ENCODE data around the gene RPS19. TPM values are rescaled to one million over a fixed set of nuclear protein-coding genes. Genes with fewer than 3 reads are reported as not detected.

Gene RPS19
- polyA plus RNA-seq, 2 of the 4 experiments (the other 2 are of a cell fraction) = 3,564 to 7,778 TPM

DNA sequence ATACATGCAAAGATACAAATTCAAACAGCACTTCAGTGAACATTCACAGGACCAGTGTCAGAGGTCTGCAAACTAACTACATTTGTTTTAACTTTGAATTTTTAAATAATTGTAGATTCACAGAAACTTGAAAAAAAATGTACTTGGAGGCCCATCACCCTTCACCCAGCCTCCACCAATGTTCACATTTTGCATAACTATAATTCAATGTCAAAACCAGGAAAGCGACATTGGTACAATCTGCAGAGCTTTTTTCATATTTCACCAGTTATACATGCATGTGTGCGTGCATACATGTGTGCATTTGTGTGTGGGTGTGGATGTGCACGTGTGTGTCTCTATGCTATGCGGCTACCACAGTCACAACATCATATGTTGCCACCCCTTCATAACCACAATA, 44.8 kb upstream of the RPS19 start:
- ATAC-seq = no peak
- no peaks in the 10 kb centered on the region for H3K9me3 ChIP-seq
- no peak overlapping the region for H3K27ac ChIP-seq
- no peaks in the 10 kb centered on the region for H3K4me1 ChIP-seq
- no peak overlapping the region for H3K4me3 ChIP-seq
- FAIRE-seq = no peak
- WGBS (ENCODE audit: missing lambda C conversion rate) = 36% methylated on average over 4 of the region's 4 CpGs
- TF ChIP-seq HOXB13 (CRISPR knock-in tag; IDR thresholded peaks at IDR 0.05; ENCODE audit: low read depth) (no peak), JUN (IDR thresholded peaks at IDR 0.05) (no peak), MYC (IDR thresholded peaks at IDR 0.05; ENCODE audit: borderline replicate concordance, low read length) (no peak), HEYL (CRISPR knock-in tag; IDR thresholded peaks at IDR 0.05) (no peak), MAZ (IDR thresholded peaks at IDR 0.05; ENCODE audit: borderline replicate concordance, low read depth, low read length) (no peak), HOXB5 (CRISPR knock-in tag; IDR thresholded peaks at IDR 0.05) (no peak), FOSL2 (IDR thresholded peaks at IDR 0.05) (no peak), FOSL2 (CRISPR knock-in tag; IDR thresholded peaks at IDR 0.05) (no peak), CHD2 (IDR thresholded peaks at IDR 0.05; ENCODE audit: low read length, partially characterized antibody) (no peak), FOXS1 (CRISPR knock-in tag; IDR thresholded peaks at IDR 0.05) (no peak), NR3C1 (IDR thresholded peaks at IDR 0.05) (no peak)
- TF ChIP-seq, protein P1, sequence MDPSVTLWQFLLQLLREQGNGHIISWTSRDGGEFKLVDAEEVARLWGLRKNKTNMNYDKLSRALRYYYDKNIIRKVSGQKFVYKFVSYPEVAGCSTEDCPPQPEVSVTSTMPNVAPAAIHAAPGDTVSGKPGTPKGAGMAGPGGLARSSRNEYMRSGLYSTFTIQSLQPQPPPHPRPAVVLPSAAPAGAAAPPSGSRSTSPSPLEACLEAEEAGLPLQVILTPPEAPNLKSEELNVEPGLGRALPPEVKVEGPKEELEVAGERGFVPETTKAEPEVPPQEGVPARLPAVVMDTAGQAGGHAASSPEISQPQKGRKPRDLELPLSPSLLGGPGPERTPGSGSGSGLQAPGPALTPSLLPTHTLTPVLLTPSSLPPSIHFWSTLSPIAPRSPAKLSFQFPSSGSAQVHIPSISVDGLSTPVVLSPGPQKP (IDR thresholded peaks at IDR 0.05; ENCODE audit: low read depth, low read length) = no peak
- TF ChIP-seq, protein P2, sequence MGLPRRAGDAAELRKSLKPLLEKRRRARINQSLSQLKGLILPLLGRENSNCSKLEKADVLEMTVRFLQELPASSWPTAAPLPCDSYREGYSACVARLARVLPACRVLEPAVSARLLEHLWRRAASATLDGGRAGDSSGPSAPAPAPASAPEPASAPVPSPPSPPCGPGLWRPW (IDR thresholded peaks at IDR 0.05) = no peak
- DNase-seq (ENCODE audit: low read depth in 1 of 2, low spot score in 1 of 2) = no peak
- CTCF ChIA-PET = interaction anchor here (0.7 to 18.4 kb wide), 6 partner anchors 16 to 252 kb away, joined by 3 to 428 read pairs (median 20); partner anchors contain the start of genes CEACAM3 and CEACAM6
- POLR2A ChIA-PET = no interaction called here
- H3K4me2 ChIP-seq = no peak overlapping the region

DNA sequence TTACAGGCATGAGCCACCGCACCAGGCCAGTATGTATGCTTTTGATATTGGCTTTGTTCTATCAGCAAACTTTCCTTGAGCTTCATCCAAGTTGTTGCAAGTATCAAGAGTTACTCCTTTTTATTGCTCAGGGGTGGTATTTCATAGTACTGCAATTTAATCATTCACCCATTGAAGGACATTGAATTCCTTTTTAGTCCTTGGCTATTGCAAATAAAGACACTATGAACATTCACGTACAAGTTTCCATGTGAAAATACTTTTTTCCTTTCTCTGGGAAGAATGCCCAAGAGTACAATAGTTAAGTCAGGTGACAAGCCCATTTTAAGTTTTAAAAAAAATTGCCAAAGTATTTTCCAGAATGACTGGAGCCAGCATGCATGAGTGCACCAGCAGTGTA, 43.3 kb upstream of the RPS19 start:
- no peak for DNase-seq (ENCODE audit: low read depth in 1 of 2, low spot score in 1 of 2)
- Histone ChIP-seq H3K9me3 (no peaks in the 10 kb centered on the region), H3K27ac (no peak overlapping the region), H3K4me3 (no peak overlapping the region), H3K4me1 (no peaks in the 10 kb centered on the region), H3K4me2 (no peak overlapping the region)
- ATAC-seq = no peak
- ChIA-PET POLR2A (no interaction called here), CTCF (interaction anchor here (0.6 to 18.4 kb wide), 8 partner anchors 17 to 368 kb away, joined by 3 to 428 read pairs (median 10); partner anchors contain the start of genes CEACAM3 and CEACAM6)
- peak; percentile 36 for FAIRE-seq
- TF ChIP-seq SREBF2 (IDR thresholded peaks at IDR 0.05) (no peak), CBX2 (IDR thresholded peaks at IDR 0.05; ENCODE audit: borderline replicate concordance, low read depth) (no peak), MAFK (IDR thresholded peaks at IDR 0.05; ENCODE audit: partially characterized antibody) (no peak), GATA3 (IDR thresholded peaks at IDR 0.05; ENCODE audit: borderline replicate concordance) (no peak), NFE2L2 (conservative IDR thresholded peaks at IDR 0.05; ENCODE audit: low read length) (no peak), MAZ (IDR thresholded peaks at IDR 0.05; ENCODE audit: borderline replicate concordance, low read depth, low read length) (no peak), RNF2 (IDR thresholded peaks at IDR 0.05; ENCODE audit: borderline replicate concordance, low read depth) (no peak), POLR2A (IDR thresholded peaks at IDR 0.05; ENCODE audit: low read length) (no peak), BHLHE40 (IDR thresholded peaks at IDR 0.05; ENCODE audit: low read depth, low read length) (no peak), CHD2 (IDR thresholded peaks at IDR 0.05; ENCODE audit: low read length, partially characterized antibody) (no peak), ESRRA (IDR thresholded peaks at IDR 0.05; ENCODE audit: borderline replicate concordance, low read length) (no peak), FOXS1 (CRISPR knock-in tag; IDR thresholded peaks at IDR 0.05) (no peak), HEYL (CRISPR knock-in tag; IDR thresholded peaks at IDR 0.05) (no peak), RFX5 (IDR thresholded peaks at IDR 0.05) (no peak), ZFP36 (IDR thresholded peaks at IDR 0.05; ENCODE audit: borderline replicate concordance, partially characterized antibody) (no peak), TFCP2L1 (CRISPR knock-in tag; IDR thresholded peaks at IDR 0.05) (no peak)
- TF ChIP-seq, protein P3, sequence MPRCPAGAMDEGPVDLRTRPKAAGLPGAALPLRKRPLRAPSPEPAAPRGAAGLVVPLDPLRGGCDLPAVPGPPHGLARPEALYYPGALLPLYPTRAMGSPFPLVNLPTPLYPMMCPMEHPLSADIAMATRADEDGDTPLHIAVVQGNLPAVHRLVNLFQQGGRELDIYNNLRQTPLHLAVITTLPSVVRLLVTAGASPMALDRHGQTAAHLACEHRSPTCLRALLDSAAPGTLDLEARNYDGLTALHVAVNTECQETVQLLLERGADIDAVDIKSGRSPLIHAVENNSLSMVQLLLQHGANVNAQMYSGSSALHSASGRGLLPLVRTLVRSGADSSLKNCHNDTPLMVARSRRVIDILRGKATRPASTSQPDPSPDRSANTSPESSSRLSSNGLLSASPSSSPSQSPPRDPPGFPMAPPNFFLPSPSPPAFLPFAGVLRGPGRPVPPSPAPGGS (IDR thresholded peaks at IDR 0.05) = no peak
- TF ChIP-seq, protein P4, sequence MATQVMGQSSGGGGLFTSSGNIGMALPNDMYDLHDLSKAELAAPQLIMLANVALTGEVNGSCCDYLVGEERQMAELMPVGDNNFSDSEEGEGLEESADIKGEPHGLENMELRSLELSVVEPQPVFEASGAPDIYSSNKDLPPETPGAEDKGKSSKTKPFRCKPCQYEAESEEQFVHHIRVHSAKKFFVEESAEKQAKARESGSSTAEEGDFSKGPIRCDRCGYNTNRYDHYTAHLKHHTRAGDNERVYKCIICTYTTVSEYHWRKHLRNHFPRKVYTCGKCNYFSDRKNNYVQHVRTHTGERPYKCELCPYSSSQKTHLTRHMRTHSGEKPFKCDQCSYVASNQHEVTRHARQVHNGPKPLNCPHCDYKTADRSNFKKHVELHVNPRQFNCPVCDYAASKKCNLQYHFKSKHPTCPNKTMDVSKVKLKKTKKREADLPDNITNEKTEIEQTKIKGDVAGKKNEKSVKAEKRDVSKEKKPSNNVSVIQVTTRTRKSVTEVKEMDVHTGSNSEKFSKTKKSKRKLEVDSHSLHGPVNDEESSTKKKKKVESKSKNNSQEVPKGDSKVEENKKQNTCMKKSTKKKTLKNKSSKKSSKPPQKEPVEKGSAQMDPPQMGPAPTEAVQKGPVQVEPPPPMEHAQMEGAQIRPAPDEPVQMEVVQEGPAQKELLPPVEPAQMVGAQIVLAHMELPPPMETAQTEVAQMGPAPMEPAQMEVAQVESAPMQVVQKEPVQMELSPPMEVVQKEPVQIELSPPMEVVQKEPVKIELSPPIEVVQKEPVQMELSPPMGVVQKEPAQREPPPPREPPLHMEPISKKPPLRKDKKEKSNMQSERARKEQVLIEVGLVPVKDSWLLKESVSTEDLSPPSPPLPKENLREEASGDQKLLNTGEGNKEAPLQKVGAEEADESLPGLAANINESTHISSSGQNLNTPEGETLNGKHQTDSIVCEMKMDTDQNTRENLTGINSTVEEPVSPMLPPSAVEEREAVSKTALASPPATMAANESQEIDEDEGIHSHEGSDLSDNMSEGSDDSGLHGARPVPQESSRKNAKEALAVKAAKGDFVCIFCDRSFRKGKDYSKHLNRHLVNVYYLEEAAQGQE (IDR thresholded peaks at IDR 0.05) = no peak
- TF ChIP-seq, protein P5, sequence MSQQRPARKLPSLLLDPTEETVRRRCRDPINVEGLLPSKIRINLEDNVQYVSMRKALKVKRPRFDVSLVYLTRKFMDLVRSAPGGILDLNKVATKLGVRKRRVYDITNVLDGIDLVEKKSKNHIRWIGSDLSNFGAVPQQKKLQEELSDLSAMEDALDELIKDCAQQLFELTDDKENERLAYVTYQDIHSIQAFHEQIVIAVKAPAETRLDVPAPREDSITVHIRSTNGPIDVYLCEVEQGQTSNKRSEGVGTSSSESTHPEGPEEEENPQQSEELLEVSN (IDR thresholded peaks at IDR 0.05; ENCODE audit: borderline replicate concordance, low read depth) = no peak
- TF ChIP-seq, protein P6, sequence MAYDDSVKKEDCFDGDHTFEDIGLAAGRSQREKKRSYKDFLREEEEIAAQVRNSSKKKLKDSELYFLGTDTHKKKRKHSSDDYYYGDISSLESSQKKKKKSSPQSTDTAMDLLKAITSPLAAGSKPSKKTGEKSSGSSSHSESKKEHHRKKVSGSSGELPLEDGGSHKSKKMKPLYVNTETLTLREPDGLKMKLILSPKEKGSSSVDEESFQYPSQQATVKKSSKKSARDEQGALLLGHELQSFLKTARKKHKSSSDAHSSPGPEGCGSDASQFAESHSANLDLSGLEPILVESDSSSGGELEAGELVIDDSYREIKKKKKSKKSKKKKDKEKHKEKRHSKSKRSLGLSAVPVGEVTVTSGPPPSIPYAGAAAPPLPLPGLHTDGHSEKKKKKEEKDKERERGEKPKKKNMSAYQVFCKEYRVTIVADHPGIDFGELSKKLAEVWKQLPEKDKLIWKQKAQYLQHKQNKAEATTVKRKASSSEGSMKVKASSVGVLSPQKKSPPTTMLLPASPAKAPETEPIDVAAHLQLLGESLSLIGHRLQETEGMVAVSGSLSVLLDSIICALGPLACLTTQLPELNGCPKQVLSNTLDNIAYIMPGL (CRISPR knock-in tag; IDR thresholded peaks at IDR 0.05; ENCODE audit: borderline replicate concordance) = no peak
- WGBS (ENCODE audit: missing lambda C conversion rate) = 12% methylated on average over 2 of the region's 2 CpGs
